Glutamatergic neuron (in vitro differentiated cells): ENCODE results near the gene POLL. TPM values are rescaled to one million over a fixed set of nuclear protein-coding genes. Genes with fewer than 3 reads are reported as not detected.

Experiments used
- DNase-seq: peaks from one replicate; pipeline ENCODE4 v3.0.0; 2022
- H3K27ac Mint-ChIP-seq: one replicate; pipeline ENCODE4 v1.8.0; 2020; ENCODE audit warnings: mild to moderate bottlenecking, mixed read lengths, inconsistent platforms; ENCODE audit not compliant: unreplicated experiment
- H3K27me3 Mint-ChIP-seq: one replicate; pipeline ENCODE4 v1.8.0; 2020; ENCODE audit warnings: mild to moderate bottlenecking, moderate library complexity, mixed read lengths, inconsistent platforms; ENCODE audit not compliant: unreplicated experiment
- H3K36me3 Mint-ChIP-seq: one replicate; pipeline ENCODE4 v1.8.0; 2020; ENCODE audit warnings: mild to moderate bottlenecking, mixed read lengths, inconsistent platforms; ENCODE audit not compliant: unreplicated experiment
- H3K4me1 Mint-ChIP-seq: one replicate; pipeline ENCODE4 v1.8.0; 2020; ENCODE audit warnings: mild to moderate bottlenecking, low read depth, mixed read lengths, inconsistent platforms; ENCODE audit not compliant: unreplicated experiment
- H3K4me3 Mint-ChIP-seq: one replicate; pipeline ENCODE4 v1.8.0; 2020; ENCODE audit warnings: mild to moderate bottlenecking, mixed read lengths, inconsistent platforms; ENCODE audit not compliant: unreplicated experiment
- H3K9me3 Mint-ChIP-seq: one replicate; pipeline ENCODE4 v1.8.0; 2020; ENCODE audit warnings: mild to moderate bottlenecking, moderate library complexity, mixed read lengths, inconsistent platforms; ENCODE audit not compliant: unreplicated experiment
- total RNA-seq: library from RNA; stranded (reverse); fragmentation: NEBNext Ultra II Directional; extraction: Animal tissue kit (Norgen Biotek cat#: 25700); gene quantifications from one replicate; pipeline ENCODE4 v1.2.1, GENCODE V29; 2021; ENCODE audit not compliant: unreplicated experiment
- TF ChIP-seq, protein P1 (sequence below): fragments of 200-600 bp; sonication (generic); IDR thresholded peaks from one replicate; pipeline ENCODE4 v1.5.0; 2021; ENCODE audit not compliant: partially characterized antibody, unreplicated experiment

The POLL gene
- total RNA-seq, 1 donor from 2014 or later: 33.4 TPM

DNA sequence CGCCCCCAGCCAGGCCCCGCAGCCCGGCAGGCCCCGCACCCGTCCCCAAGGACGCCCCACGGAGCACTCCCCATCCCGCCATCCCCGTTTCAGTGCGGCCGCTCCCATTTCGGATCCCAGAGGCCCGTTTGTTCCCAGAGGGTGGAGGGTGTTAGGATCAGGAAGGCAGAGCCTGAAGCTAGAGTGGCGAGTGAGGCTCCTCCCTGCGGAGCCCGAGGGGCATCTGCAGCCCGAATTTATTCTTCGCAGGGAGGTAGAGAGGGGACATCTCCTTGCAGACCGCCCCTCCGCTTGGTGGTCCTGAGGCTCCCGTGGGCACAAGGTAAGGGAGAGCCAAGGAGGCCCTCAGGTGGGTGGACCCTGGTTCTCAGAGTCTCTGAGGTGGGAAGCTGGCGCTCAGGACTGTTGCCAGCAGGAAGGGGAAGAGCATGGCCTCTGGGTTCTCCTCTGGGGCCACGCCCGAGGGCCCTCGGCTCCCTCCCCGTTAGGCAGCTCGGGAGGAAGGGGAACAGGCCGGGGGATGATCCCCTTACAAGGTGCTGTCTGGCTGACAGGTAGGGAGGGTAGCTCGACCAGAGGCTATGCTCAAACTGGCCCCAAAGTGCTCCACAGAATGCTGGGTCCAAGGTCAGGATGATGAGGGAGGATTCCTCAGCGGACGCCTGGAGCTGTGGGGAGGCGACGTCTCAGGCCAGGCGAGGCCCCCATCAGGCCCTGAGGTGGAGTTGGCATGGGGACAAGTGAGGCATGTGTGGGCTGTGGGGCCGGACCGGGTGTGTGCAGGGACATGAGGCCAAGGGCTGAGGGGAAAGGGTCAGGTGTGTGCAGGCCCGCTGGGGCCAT, 17.4 kb downstream of the POLL start:
- peaks cover 16% of the 10 kb centered on the region for H3K27me3 Mint-ChIP-seq
- TF ChIP-seq, protein P1, sequence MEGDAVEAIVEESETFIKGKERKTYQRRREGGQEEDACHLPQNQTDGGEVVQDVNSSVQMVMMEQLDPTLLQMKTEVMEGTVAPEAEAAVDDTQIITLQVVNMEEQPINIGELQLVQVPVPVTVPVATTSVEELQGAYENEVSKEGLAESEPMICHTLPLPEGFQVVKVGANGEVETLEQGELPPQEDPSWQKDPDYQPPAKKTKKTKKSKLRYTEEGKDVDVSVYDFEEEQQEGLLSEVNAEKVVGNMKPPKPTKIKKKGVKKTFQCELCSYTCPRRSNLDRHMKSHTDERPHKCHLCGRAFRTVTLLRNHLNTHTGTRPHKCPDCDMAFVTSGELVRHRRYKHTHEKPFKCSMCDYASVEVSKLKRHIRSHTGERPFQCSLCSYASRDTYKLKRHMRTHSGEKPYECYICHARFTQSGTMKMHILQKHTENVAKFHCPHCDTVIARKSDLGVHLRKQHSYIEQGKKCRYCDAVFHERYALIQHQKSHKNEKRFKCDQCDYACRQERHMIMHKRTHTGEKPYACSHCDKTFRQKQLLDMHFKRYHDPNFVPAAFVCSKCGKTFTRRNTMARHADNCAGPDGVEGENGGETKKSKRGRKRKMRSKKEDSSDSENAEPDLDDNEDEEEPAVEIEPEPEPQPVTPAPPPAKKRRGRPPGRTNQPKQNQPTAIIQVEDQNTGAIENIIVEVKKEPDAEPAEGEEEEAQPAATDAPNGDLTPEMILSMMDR: peak; percentile 57
- peaks cover 10% of the 10 kb centered on the region for H3K9me3 Mint-ChIP-seq
- H3K36me3 Mint-ChIP-seq: peaks cover 3% of the 10 kb centered on the region
- H3K4me3 Mint-ChIP-seq: peak overlapping the region; percentile 49
- no peak for DNase-seq
- H3K4me1 Mint-ChIP-seq: peaks cover 7% of the 10 kb centered on the region
- no peak overlapping the region for H3K27ac Mint-ChIP-seq

DNA sequence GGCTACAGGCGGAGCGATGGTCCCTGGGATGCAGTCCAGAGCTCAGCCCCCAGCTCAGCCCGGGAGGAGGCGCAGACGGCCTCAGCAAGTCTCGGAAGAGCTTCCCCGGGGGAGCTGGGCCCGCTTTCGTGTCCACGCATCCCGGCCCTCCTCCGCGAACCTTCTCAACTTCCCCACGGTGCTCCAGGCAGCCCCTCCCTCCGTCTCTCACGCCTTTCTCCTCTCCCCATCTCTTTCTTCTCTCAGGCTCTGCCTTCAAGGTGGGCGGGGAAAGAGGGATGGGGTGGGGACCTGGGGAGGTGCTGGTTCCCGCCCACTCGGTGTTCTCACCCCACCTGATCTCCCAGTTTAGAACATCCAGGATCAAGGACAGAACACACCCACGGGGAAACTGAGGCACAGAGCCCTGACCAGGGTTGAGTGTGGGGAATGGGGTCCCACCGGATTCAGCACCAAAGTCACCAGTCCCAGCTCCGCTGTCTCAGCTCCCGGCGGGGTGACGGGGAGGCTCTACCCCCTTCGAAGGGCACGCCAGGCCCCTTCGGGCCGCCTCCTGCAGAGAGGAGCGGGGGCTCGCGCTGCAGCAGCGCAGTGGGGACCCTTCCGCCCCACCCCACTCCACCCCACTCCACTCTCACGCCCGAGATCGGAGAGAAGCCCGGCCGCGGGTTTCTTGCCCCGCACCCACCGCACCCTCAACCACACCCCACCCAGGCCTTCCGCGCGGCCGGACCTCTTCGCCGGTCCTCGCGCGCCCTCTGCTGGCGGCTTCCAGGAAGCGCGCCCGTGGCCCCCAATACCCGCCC, 18.2 kb downstream of the POLL start:
- Mint-ChIP-seq H3K4me1 (peaks cover 7% of the 10 kb centered on the region), H3K9me3 (peaks cover 10% of the 10 kb centered on the region), H3K36me3 (peaks cover 3% of the 10 kb centered on the region), H3K4me3 (peak overlapping the region; percentile 81), H3K27me3 (peaks cover 16% of the 10 kb centered on the region), H3K27ac (no peak overlapping the region)
- TF ChIP-seq, protein P1: peak; percentile 98
- peak; percentile 89 for DNase-seq

DNA sequence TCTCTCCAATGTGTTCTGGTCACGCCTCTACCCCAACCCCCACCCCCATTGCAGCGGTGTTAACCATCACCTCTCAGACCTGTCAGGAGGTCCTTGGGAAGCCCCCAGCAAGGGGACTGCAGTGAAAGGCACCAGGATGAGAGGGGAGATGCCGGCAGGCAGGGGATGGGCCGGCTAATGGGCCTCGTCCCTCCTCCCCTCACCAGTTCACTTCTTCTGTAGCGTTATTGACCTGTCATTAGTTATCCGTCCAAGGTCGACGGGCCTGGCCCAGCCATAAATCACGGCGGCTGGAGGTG, 18.8 kb downstream of the POLL start:
- peaks cover 16% of the 10 kb centered on the region for H3K27me3 Mint-ChIP-seq
- peaks cover 3% of the 10 kb centered on the region for H3K36me3 Mint-ChIP-seq
- peak overlapping the region; percentile 65 for H3K4me3 Mint-ChIP-seq
- H3K4me1 Mint-ChIP-seq: peaks cover 5% of the 10 kb centered on the region
- DNase-seq: peak; percentile 47
- peaks cover 10% of the 10 kb centered on the region for H3K9me3 Mint-ChIP-seq
- no peak overlapping the region for H3K27ac Mint-ChIP-seq
- TF ChIP-seq, protein P1: no peak

DNA sequence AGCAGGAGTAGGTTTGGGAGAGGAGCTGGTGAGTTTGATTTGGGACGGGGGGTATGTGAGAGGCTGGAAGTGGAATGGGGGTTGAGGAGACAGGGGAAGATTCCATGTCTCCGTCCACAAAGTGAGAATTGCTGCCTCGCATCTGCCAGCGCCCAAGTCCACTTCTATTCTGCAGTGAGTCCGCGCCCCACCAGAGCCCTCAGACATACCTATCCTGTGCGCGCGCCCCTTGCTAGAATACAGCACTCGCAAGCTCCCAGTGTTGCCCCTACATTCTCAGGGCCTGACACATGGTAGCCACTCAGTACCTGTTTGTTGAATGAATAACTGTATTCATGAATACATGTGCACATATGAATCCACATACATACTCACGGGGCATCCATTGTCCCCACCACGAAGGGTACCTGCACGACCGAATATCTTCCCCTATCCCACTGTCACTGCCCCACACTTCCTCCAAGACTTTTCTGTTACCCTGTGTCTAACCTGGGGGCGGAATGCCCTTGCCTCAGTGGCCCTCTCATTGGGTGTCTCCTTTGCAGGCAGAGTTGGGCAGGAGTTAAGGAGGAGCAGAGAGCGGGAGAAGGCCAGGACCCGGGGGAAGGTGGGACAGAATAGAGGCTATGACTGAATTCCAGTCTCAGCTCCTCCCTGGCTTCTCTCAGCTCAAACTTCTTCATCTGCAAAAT, 19.9 kb downstream of the POLL start:
- peaks cover 18% of the 10 kb centered on the region for H3K27me3 Mint-ChIP-seq
- H3K27ac Mint-ChIP-seq: no peak overlapping the region
- TF ChIP-seq, protein P1: no peak
- peaks cover 3% of the 10 kb centered on the region for H3K36me3 Mint-ChIP-seq
- DNase-seq: no peak
- H3K4me3 Mint-ChIP-seq: no peak overlapping the region
- peaks cover 5% of the 10 kb centered on the region for H3K4me1 Mint-ChIP-seq
- peaks cover 12% of the 10 kb centered on the region for H3K9me3 Mint-ChIP-seq
